ENCODE results near the gene DCTN4.

- TF ChIP-seq EZH2 (IDR thresholded peaks at IDR 0.05; ENCODE audit: borderline replicate concordance, low read depth, low read length, poor library complexity, severe bottlenecking) (no peak), CTCF (conservative IDR thresholded peaks at IDR 0.05; ENCODE audit: low read depth, low read length) (no peak)
Measured at GRCh38 chr5:150670948-150671310, 87.9 kb downstream of the DCTN4 start.

Data from A673 (cell line).